GM19372 (cell line): Measurements from ENCODE around the gene HOXA5.

Source experiments
- ATAC-seq: cut with Tn5 transposase; IDR thresholded peaks from one replicate; pipeline ENCODE4 v1.9.1; 2021; ENCODE audit warnings: mild to moderate bottlenecking, low read depth, moderate library complexity; ENCODE audit not compliant: unreplicated experiment

HOXA5 gene

GRCh38 chr7:27161214-27161720 lies 17.8 kb upstream of the HOXA5 start:
- ATAC-seq, result no peak

- peak; percentile 54 for ATAC-seq
Measured at GRCh38 chr7:27160546-27161213, 17.2 kb upstream of the HOXA5 start.

DNA sequence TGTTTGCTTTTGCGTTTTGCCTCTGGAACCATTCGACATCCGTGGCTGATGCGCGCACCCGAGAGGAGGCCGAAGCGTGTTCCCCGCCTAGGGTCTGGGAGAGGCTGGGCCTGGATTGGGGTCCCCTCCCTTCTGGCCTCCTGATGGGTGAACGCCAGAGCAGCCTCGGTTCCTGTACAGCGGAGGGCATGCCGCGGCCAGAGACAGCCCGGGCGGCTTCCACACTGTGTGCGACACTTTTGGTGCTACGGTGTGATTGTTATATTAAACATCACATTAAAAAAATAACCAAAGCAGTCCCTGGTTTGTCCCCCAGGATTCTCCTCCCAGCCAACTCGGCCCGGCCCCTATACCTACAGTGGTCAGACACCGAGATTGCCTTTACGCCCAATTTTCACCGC lies 16.7 kb upstream of the HOXA5 start:
- ATAC-seq, result peak; percentile 19

- no peak for ATAC-seq
Measured at GRCh38 chr7:27159266-27160144, 16.0 kb upstream of the HOXA5 start.

GRCh38 chr7:27158436-27159265 lies 15.2 kb upstream of the HOXA5 start:
- no peak for ATAC-seq

DNA sequence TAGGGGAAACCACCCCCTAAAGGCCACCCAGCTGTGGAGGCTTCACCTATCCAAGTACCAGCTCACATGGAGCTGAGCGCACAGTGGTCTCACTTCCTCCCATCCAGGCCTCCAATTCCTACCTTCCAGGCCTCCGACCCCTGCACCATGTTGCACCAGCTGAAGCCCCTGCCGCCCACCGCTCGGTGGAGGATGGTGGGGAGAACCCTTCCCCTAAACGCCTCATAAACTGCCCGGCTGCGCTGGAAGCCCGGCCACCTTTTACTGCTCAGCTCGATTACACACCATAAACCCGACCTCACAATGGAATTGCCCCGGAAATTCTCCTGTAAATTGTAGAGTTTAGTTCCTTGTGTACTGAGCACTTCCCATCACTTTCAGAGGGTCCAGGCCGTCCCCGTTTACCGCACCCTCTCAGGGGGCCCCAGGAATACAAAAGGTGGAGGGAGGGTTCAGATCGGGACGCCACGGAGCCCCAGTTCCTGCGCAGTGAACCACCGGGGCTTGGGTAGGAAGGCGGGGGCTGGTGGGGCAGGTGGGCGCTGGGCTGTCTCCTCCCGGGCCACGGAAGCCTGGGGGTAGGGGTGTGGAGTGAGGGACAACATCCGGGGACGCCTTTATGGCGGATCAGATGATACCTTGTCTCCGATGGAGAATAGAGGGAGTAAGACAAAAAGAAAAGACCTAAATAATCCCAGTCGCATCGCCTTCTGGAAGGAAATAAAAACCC lies 14.4 kb upstream of the HOXA5 start:
- no peak for ATAC-seq

GRCh38 chr7:27156916-27157701 lies 13.6 kb upstream of the HOXA5 start:
- ATAC-seq, result no peak

GRCh38 chr7:27156508-27156898 lies 13.0 kb upstream of the HOXA5 start, which contains the start of gene HOXA7:
Gene HOXA7 (minus strand): TSS chr7:27156675. CDS start chr7:27156545, 130 bp downstream.
- no peak for ATAC-seq

- no peak for ATAC-seq
Measured at GRCh38 chr7:27155816-27156507, 12.5 kb upstream of the HOXA5 start.

DNA sequence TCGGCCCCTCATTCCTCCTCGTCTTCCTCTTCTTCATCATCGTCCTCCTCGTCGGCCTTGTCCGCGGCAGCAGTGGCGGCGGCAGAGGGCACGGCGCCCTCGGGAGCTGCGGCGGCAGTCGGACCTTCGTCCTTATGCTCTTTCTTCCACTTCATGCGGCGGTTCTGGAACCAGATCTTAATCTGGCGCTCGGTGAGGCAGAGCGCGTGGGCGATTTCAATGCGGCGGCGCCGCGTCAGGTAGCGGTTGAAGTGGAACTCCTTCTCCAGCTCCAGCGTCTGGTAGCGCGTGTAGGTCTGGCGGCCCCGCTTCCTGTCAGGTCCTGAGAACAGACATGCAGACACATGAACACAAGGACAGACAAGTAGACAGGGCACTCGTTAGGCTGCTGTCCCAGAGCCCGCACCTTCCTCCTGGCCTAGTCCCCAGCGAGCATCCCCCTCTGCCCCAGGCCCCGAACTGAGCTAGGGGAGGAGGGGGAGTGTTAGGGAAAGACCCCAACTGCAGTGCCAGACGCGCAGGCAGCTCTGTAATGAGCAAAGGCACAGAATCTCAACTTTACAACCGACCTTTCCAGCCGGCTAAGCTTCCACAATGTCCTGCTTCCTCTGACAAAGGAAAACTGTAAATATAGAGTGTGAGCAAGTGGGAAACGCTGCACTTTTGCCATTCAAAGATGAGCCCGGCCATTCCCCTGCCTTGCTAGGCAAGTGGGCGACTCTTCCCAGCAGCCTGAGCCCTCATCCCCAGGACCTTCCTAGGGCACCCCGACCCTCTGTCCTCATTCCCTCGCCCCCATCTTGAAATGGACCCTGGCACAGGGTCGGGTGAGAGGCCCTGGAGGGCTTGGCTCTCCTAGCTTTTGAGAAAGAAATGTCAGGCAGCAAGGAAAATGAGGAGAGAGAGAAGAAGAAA lies 11.7 kb upstream of the HOXA5 start:
- ATAC-seq, result no peak

GRCh38 chr7:27154369-27154768 lies 10.9 kb upstream of the HOXA5 start:
- ATAC-seq, result no peak

DNA sequence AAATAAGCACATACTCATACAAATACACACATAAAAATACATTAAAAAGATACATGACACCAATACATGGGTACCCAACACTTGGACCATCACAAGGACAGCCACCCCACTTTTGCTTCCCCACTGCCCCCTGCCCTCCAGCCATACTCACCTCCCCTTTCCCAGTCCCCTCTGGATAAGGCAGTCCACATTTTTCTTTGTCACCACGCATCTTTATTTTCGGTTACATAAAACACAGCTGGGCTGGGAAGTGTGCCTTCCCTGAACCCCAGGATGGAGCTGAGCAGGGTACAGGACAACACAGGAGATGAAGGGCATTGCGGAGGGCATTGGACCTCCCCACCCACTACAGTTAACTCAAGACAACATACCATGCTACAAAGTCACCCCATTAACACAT lies 10.0 kb upstream of the HOXA5 start:
- ATAC-seq, result no peak

DNA sequence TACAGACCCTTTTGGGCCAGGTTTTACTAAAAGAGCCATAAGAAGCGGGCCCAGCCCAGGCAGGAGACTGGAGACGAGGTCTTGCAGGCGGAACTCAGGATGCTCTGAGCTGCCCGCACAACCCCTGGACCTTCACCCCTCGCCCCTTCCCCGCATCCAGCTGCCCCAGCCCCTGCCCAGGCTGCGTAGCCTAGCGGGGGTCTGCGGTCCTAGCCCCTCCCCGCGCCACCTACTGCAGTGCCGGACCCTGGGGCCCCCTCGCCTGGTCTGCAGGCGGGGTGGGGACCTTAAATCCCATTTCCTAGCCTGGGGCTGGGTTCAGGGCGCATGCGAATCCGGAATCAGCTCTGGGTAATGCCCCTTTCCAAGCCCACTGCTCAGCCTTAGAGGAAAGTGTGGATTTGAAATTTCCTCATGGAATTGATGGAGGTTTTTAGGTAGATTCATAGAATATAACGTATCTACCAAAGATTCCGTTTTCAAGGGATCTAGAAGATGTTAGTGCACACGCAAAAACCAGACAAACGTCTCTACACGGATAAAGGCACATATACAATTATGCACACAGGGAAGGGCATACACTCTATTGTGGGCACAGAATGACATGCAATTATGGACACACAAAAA lies 9.4 kb upstream of the HOXA5 start:
- ATAC-seq, result no peak

DNA sequence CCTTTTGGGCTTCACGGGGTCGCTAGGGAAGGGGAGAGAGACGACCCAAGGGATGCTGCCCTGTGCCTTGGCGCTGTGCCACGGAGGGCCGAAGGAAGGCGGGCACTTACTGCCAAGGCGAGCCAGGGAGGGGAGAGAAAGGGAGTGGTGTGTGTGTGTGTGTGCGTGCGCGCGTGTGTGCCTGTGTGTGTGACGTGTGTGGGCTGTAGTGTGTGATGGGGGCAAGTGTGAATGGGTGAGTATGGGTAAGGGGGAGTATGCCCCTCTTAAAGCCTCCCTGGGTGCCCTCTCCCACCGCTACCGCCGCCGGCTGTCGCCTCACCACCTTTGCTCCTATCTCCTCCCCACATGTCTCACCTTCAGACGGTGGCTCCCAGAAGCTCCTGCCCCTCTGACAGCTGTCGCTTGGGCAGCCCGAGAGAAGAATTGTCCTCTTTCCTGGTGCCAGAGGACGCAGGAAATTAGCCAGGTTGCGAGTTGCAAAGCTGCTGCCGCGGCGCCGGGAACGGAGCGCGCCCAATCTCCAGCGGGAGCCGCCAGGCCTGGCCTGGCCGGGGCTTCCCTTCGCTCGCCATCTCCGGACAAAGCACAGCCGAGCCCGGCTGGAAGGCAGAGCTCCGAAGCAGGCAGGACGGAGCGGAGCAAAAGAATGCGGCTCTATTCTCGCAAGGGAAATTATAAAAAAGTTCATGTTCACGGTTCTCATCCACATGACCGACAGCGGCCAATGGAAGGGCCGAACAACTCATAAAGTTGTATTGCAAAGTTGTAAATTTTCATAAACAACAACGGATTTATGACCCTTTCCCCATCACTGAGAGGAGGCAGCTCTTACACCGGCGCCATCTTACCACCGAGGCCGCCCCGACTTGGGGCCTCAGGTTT lies 8.7 kb upstream of the HOXA5 start, which contains the start of gene HOXA3:
TSS of gene HOXA3 (minus strand) at position 653 of the 885 bp plus-strand sequence. CDS start 41,943 bp downstream, outside the sequence.
- ATAC-seq, result no peak

GRCh38 chr7:27151341-27151930 lies 8.0 kb upstream of the HOXA5 start:
- ATAC-seq, result no peak
